DOHH2 (cell line): ENCODE measurements around the gene SNAP29.
"Not testable (repeated sequence)": the region's sequence is repeated elsewhere in the genome, so short reads cannot be mapped to it uniquely, and the experiment has no call there.

ENCODE experiments used
- CTCF ChIP-seq: fragments of 200-600 bp; sonication (generic); IDR thresholded peaks from one replicate; pipeline ENCODE4 v1.5.1; 2014; ENCODE audit warnings: antibody characterized with exemption, mild to moderate bottlenecking, low read depth, low read length; ENCODE audit not compliant: poor library complexity, severe bottlenecking
- EZH2phosphoT487 ChIP-seq: fragments of 200-600 bp; sonication (generic); IDR thresholded peaks from 2 replicates; pipeline ENCODE4 v1.6.1; 2017; ENCODE audit warnings: borderline replicate concordance, mild to moderate bottlenecking, antibody characterized with exemption, low read length, moderate library complexity, mixed read lengths

GRCh38 chr22:20825216-20825615 is 33.6 kb upstream of the SNAP29 start:
- TF ChIP-seq CTCF, EZH2phosphoT487: not testable (repeated sequence)
